ENCODE results near the gene DNAH14.

- TF ChIP-seq CTCF (IDR thresholded peaks at IDR 0.05; ENCODE audit: low read length) (no peak), EZH2 (optimal IDR thresholded peaks at IDR 0.05; ENCODE audit: low read depth, low read length) (no peak)
Observed at GRCh38 chr1:225063722-225064121, 134.2 kb downstream of the DNAH14 start.

Data from MM.1S (cell line).